ENCODE data around the gene ARHGEF7. TPM values are rescaled to one million over a fixed set of nuclear protein-coding genes. Genes with fewer than 3 reads are reported as not detected.

ARHGEF7 gene
- total RNA-seq, 4 donors from 2014 or later: 88.7 to 119 (median 110) TPM

- no peak for DNase-seq (ENCODE audit: low spot score in 2 of 2)
- Histone ChIP-seq H3K27me3 (no peaks in the 10 kb centered on the region), H3K4me1 (peaks cover 4 to 82% (median 56%) of the 10 kb centered on the region in 4 donors), H3K9me3 (no peaks in the 10 kb centered on the region), H3K4me3 (no peak overlapping the region), H3K36me3 (no peaks in the 10 kb centered on the region), H3K27ac (no peak overlapping the region)
- TF ChIP-seq POLR2A (IDR thresholded peaks at IDR 0.05) (no peak), CTCF (IDR thresholded peaks at IDR 0.05) (no peak), EP300 (IDR thresholded peaks at IDR 0.05) (no peak)
- WGBS, 2 donors: 94 to 96% methylated on average over 14 of the region's 14 CpGs
These were observed 66.9 kb downstream of the ARHGEF7 start for GRCh38 chr13:111181977-111182376.

GRCh38 chr13:111183087-111183645, 68.1 kb downstream of the ARHGEF7 start:
- Histone ChIP-seq H3K9me3 (no peaks in the 10 kb centered on the region), H3K36me3 (no peaks in the 10 kb centered on the region), H3K27me3 (no peaks in the 10 kb centered on the region), H3K4me3 (no peak overlapping the region), H3K27ac (no peak overlapping the region), H3K4me1 (peaks cover 4 to 82% (median 55%) of the 10 kb centered on the region in 4 donors)
- no peak for DNase-seq (ENCODE audit: low spot score in 2 of 2)
- TF ChIP-seq POLR2A (IDR thresholded peaks at IDR 0.05) (no peak), EP300 (IDR thresholded peaks at IDR 0.05) (no peak), CTCF (IDR thresholded peaks at IDR 0.05) (no peak)
- 93 to 95% methylated on average over 6 of the region's 6 CpGs for WGBS, 2 donors

- no peaks in the 10 kb centered on the region for H3K36me3 ChIP-seq
- TF ChIP-seq CTCF (IDR thresholded peaks at IDR 0.05): no peak
- TF ChIP-seq POLR2A (IDR thresholded peaks at IDR 0.05): no peak
- TF ChIP-seq EP300 (IDR thresholded peaks at IDR 0.05): no peak
- 70 to 77% methylated on average over 10 of the region's 10 CpGs for WGBS, 2 donors
- peaks cover 7 to 82% (median 57%) of the 10 kb centered on the region in 4 donors for H3K4me1 ChIP-seq
- H3K9me3 ChIP-seq: no peaks in the 10 kb centered on the region
- H3K27ac ChIP-seq: peak overlapping the region in 3 of 4 donors; percentile 57 to 72 (median 67)
- no peak overlapping the region for H3K4me3 ChIP-seq
- no peaks in the 10 kb centered on the region for H3K27me3 ChIP-seq
- no peak for DNase-seq (ENCODE audit: low spot score in 2 of 2)
These were observed 68.8 kb downstream of the ARHGEF7 start for GRCh38 chr13:111183959-111184358.

GRCh38 chr13:111184458-111185401, 69.6 kb downstream of the ARHGEF7 start:
- Histone ChIP-seq H3K27me3 (no peaks in the 10 kb centered on the region), H3K4me1 (peaks cover 4 to 76% (median 56%) of the 10 kb centered on the region in 4 donors), H3K9me3 (no peaks in the 10 kb centered on the region), H3K4me3 (no peak overlapping the region), H3K36me3 (no peaks in the 10 kb centered on the region), H3K27ac (peak overlapping the region in 3 of 4 donors; percentile 57 to 72 (median 67))
- DNase-seq (ENCODE audit: low spot score in 2 of 2): no peak
- WGBS, 2 donors: 34 to 43% methylated on average over 18 of the region's 18 CpGs
- no peak for TF ChIP-seq EP300 (IDR thresholded peaks at IDR 0.05)
- TF ChIP-seq CTCF (IDR thresholded peaks at IDR 0.05): no peak
- TF ChIP-seq POLR2A (IDR thresholded peaks at IDR 0.05): no peak
